ENCODE data around the gene PDLIM1.

DNA sequence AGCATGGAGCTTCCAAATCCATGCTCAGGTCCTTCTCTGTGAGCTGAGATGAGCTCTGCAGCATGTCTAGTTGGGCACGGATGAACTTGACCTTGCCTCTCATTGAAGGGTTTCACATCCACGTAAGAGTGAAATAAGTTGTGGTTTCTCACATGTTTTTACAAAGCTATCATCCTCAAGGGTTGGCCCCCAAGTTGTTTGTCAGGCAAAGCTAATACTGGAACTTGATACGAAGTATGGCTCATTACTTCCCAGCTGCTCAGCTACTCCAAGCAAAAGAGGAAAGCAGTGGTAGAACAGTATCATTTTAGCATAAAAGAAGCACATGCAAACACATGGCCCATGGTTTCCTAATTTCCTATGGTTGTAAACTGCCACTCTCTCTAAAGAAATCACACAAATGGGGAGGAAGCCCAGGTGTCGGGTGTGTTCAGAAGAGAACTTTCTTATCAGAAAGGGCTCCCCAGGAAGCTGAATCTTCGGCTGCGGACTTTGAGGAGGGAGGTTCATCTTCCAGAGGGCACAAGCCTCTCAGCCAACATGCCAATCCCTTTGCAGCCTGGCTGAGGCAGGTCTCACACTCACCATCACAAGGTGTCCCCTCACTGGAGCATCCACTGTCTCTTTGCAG, 45.3 kb downstream of the PDLIM1 start:
- TF ChIP-seq GABPA (IDR thresholded peaks at IDR 0.05; ENCODE audit: low read depth) = no peak
- no peak for TF ChIP-seq MAX (IDR thresholded peaks at IDR 0.05; ENCODE audit: low read depth)
- TF ChIP-seq, protein P1, sequence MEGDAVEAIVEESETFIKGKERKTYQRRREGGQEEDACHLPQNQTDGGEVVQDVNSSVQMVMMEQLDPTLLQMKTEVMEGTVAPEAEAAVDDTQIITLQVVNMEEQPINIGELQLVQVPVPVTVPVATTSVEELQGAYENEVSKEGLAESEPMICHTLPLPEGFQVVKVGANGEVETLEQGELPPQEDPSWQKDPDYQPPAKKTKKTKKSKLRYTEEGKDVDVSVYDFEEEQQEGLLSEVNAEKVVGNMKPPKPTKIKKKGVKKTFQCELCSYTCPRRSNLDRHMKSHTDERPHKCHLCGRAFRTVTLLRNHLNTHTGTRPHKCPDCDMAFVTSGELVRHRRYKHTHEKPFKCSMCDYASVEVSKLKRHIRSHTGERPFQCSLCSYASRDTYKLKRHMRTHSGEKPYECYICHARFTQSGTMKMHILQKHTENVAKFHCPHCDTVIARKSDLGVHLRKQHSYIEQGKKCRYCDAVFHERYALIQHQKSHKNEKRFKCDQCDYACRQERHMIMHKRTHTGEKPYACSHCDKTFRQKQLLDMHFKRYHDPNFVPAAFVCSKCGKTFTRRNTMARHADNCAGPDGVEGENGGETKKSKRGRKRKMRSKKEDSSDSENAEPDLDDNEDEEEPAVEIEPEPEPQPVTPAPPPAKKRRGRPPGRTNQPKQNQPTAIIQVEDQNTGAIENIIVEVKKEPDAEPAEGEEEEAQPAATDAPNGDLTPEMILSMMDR (IDR thresholded peaks at IDR 0.05) = no peak
- no peak for TF ChIP-seq FOXM1 (IDR thresholded peaks at IDR 0.05; ENCODE audit: low read depth)
- no peak for TF ChIP-seq NFIC (IDR thresholded peaks at IDR 0.05; ENCODE audit: borderline replicate concordance)

Data from SK-N-SH (cell line).